Duodenal mucosa (tissue), 2 donors: ENCODE results near the gene STKLD1.
A peak's percentile ranks its signal among the peaks of the same experiment; 100 is the strongest.
"Not testable (repeated sequence)": the region's sequence is repeated elsewhere in the genome, so short reads cannot be mapped to it uniquely, and the experiment has no call there.

Experiments used
- H3K27ac ChIP-seq: one replicate; pipeline ENCODE4 v1.7.0; 2013; ENCODE audit warnings: low read depth, low read length
- H3K27me3 ChIP-seq, 2 donors: one replicate each; pipeline ENCODE4 v1.7.0; 2013; ENCODE audit warnings: low read length in 2 of 2, control low read depth in 1 of 2; ENCODE audit not compliant: insufficient read depth in 2 of 2, control insufficient read depth in 1 of 2
- H3K36me3 ChIP-seq, 2 donors: one replicate each; pipeline ENCODE4 v1.7.0; 2013; ENCODE audit warnings: low read length in 2 of 2, control low read depth in 1 of 2; ENCODE audit not compliant: insufficient read depth in 2 of 2, control insufficient read depth in 1 of 2
- H3K4me1 ChIP-seq, 2 donors: one replicate each; pipeline ENCODE4 v1.7.0; 2013; ENCODE audit warnings: low read length in 2 of 2, control low read depth in 1 of 2; ENCODE audit not compliant: insufficient read depth in 2 of 2, control insufficient read depth in 1 of 2
- H3K4me3 ChIP-seq, 2 donors: one replicate each; pipeline ENCODE4 v1.7.0; 2013; ENCODE audit warnings: low read length in 2 of 2, low read depth in 1 of 2
- H3K9ac ChIP-seq, 2 donors: one replicate each; pipeline ENCODE4 v1.7.0; 2013; ENCODE audit warnings: low read length in 2 of 2, low read depth in 1 of 2
- H3K9me3 ChIP-seq, 2 donors: one replicate each; pipeline ENCODE4 v1.7.0; 2013; ENCODE audit warnings: low read length in 2 of 2, control low read depth in 1 of 2; ENCODE audit not compliant: control insufficient read depth in 1 of 2

The STKLD1 gene

DNA sequence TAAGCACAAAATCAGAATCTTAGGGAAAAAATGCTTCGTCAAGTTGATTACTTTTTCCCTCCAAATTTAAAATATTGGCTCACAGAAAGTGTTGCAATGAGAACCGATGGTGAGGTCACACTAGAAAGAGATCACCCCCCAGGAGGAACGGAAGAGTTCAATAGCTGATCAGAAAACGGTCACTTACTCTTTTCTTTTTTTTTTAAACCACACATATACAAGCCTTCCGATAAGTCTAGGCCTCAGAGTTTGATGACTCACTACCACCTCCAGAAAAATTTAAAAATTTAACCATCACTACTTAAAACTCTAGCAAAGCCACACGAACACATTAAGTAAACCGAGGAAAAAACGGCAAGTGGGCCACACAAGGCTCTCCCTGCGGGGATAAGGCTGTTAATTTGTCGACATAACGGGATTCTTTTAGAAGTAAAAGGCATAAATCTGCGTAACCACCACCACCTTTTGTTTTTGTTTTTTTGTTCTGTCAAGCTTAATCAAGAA lies 1.5 kb upstream of the STKLD1 start:
- peak overlapping the region; percentile 88 for H3K27ac ChIP-seq

DNA sequence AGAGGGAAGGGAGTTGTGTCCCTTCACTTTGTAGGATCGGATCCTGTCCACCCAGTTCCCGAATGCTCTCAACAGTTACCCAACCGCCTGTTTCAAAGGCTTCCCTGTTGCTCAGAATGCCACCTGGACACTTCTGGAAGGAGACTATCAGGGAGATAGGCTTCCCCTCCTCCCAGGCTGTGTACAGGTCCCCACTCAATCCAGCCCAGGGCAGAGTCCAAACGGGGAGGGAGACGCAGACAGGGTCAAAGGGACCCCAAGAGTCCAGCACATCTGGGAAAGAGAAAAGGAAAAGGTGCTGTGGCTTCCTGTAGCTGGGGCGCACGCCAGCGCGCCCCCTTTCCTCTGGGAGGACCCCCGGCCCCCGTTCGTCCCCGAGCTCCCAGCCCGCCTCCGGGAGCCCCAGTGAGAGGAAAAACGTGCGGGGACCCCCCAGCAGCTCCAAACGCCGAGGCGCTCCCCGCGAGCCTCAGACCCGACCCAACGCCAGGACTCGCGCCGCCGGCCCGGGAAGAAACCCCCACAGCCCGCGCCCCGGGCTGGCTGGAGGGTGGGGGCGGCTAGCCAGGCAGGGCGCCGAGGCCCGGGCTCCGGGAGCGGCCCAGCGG lies 946 bp upstream of the STKLD1 start:
- H3K4me3 ChIP-seq = peak overlapping the region; percentile 87 to 97
- H3K36me3 ChIP-seq = peaks cover 16 to 27% of the 10 kb centered on the region in 2 donors
- peaks cover 34 to 52% of the 10 kb centered on the region in 2 donors for H3K4me1 ChIP-seq
- peak overlapping the region; percentile 55 to 95 for H3K9ac ChIP-seq
- H3K27ac ChIP-seq = peak overlapping the region; percentile 88
- no peaks in the 10 kb centered on the region for H3K27me3 ChIP-seq
- H3K9me3 ChIP-seq = no peaks in the 10 kb centered on the region

More for the DNA sequence above, 1.5 kb upstream of the STKLD1 start:
- H3K36me3 ChIP-seq = peaks cover 21 to 33% of the 10 kb centered on the region in 2 donors
- no peaks in the 10 kb centered on the region for H3K27me3 ChIP-seq
- peak overlapping the region; percentile 55 to 95 for H3K9ac ChIP-seq
- peak overlapping the region; percentile 87 to 97 for H3K4me3 ChIP-seq
- peaks cover 40 to 58% of the 10 kb centered on the region in 2 donors for H3K4me1 ChIP-seq
- no peaks in the 10 kb centered on the region for H3K9me3 ChIP-seq

DNA sequence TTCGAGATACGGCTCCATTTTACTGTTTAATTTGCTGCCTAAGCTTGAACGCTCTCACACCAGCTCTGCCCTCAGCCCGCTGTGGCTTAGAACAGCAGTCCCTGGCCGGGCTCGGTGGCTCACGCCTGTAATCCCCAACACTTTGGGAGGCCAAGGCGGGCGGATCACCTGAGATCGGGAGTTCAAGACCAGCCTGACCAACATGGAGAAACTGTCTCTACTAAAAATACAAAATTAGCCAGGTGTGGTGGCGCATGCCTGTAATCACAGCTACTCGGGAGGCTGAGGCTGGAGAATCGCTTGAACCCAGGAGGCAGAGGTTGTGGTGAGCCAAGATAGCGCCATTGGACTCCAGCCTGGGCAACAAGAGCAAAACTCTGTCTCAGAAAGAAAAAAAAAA lies 1.1 kb downstream of the STKLD1 start:
- not testable (repeated sequence) for H3K9me3 ChIP-seq, H3K9ac ChIP-seq, H3K27me3 ChIP-seq, H3K4me3 ChIP-seq, H3K27ac ChIP-seq
- Histone ChIP-seq H3K4me1 (peaks cover 13 to 32% of the 10 kb centered on the region in 2 donors), H3K36me3 (peaks cover 6 to 12% of the 10 kb centered on the region in 2 donors)

DNA sequence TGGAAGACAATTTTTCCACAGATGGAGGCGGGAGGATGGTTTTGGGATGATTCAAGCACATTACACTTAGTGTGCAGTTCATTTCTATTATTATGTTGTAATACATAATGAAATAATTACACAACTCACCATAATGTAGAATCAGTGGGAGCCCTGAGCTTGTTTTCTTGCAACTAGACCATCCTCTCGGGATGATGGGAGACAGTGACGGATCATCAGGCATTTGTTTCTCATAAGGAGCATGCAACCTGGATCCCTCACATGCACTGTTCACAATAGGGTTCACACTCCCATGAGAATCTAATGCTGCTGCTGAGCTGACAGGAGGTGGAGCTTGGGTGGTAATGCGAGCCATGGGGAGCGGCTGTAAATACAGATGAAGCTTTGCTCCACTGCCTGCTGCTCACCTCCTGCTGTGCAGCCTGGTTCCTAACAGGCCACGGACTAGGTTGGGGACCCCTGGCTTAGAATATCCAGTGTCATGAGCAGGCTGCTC lies 1.6 kb downstream of the STKLD1 start:
- Histone ChIP-seq H3K9me3 (no peaks in the 10 kb centered on the region), H3K36me3 (peaks cover under 1 to 7% of the 10 kb centered on the region in 2 donors), H3K27me3 (no peaks in the 10 kb centered on the region), H3K27ac (no peak overlapping the region), H3K9ac (no peak overlapping the region), H3K4me1 (peaks cover 8 to 27% of the 10 kb centered on the region in 2 donors), H3K4me3 (no peak overlapping the region)

DNA sequence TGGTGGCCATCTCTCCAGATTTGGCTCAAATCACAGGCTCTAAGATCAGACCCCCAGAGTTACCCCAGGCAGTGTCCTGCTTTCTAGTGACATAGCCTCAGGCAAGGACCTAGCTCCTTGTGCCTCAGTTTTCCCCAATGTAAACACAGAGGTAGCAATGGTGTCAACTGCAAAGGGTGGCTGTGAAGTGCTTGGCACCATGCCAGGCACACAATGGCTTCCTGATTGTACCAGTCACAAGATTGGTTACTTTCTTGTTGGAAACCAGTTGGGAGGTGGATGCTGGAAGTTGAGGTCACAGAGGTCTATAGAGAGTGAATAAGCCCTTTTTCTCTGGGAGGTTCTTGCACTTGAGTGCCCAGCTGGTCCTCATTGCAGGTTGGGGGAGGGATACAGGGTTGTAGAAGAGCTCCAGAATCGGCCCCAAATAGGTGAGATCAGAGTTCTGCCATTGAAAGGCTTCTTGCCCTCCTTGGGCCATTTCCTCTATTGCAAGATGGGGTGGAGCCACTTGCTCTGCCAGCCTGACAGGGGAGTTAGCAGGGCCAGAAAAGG lies 2.3 kb downstream of the STKLD1 start:
- no peaks in the 10 kb centered on the region for H3K36me3 ChIP-seq
- no peaks in the 10 kb centered on the region for H3K9me3 ChIP-seq
- H3K9ac ChIP-seq = no peak overlapping the region
- no peak overlapping the region for H3K27ac ChIP-seq
- H3K4me3 ChIP-seq = no peak overlapping the region
- peaks cover 3 to 19% of the 10 kb centered on the region in 2 donors for H3K4me1 ChIP-seq
- no peaks in the 10 kb centered on the region for H3K27me3 ChIP-seq

DNA sequence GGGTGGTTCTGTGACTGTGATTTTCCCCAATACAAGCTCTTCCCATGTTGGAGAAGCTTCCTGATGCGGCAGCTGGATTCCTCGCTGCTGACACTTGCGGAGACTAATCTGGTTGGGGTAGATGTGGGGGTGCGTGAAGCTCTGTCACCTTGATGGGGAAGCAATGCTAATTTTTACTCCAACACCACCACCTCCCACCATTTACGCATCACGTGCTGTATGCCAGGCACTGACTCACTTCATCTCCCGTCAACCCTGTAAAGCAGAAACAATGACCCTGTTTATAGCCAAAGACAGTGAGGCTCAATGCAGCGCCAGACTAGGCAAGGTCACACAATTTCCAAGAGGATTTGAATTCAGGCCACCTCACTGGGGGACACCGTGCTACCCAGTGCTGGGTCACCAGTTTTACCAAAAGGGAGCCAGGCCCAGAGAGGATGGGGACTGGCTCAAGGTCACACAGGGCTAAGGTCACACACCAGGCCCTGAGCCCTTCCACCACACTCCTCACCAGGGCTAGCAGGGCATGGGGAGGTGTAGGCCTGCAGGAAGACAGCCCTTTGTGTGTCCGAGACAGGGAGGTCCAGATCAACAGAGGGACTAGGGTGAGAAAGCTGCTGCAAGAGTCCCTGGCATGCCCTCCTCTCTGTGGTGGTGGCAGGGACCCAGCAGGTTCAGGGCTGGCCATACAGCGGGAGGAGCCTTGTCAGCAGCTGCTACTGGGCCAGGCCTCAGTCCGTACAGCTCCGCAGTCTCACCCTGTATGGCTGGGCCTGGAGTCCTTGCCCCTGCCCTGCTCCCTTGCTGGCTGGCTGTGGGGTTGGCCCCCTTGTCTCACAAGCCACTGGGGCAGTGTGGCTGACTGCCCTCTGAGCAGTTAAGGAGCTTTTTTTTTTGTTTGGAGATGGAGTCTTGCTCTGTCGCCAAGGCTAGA lies 3.3 kb downstream of the STKLD1 start:
- Histone ChIP-seq H3K4me1 (peaks cover 0 to 11% of the 10 kb centered on the region in 2 donors), H3K9me3 (no peaks in the 10 kb centered on the region), H3K4me3 (no peak overlapping the region), H3K36me3 (no peaks in the 10 kb centered on the region), H3K27ac (no peak overlapping the region), H3K9ac (no peak overlapping the region), H3K27me3 (no peaks in the 10 kb centered on the region)

DNA sequence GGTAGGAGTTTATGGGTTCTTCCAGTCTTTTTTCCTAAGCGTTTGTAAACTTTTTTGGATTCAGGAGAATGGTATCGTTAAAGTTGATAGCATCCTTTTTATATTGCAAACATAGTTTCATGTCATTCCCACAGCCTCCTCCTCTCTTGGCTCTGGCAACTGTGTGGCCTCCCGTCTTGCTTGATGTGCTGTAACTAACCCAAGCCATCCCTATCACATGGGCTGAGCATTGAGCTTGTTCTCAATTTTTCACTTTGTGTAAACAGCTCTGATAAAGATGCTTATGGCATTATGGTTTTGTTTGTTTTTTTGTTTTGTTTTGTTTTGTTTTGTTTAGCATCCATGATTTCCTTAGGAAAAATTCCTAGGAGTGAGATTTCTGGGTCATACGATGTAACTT lies 4.6 kb downstream of the STKLD1 start:
- H3K9me3 ChIP-seq = no peaks in the 10 kb centered on the region
- peaks cover 0 to 5% of the 10 kb centered on the region in 2 donors for H3K4me1 ChIP-seq
- H3K9ac ChIP-seq = no peak overlapping the region
- no peaks in the 10 kb centered on the region for H3K27me3 ChIP-seq
- H3K4me3 ChIP-seq = no peak overlapping the region
- no peak overlapping the region for H3K27ac ChIP-seq
- H3K36me3 ChIP-seq = no peaks in the 10 kb centered on the region

DNA sequence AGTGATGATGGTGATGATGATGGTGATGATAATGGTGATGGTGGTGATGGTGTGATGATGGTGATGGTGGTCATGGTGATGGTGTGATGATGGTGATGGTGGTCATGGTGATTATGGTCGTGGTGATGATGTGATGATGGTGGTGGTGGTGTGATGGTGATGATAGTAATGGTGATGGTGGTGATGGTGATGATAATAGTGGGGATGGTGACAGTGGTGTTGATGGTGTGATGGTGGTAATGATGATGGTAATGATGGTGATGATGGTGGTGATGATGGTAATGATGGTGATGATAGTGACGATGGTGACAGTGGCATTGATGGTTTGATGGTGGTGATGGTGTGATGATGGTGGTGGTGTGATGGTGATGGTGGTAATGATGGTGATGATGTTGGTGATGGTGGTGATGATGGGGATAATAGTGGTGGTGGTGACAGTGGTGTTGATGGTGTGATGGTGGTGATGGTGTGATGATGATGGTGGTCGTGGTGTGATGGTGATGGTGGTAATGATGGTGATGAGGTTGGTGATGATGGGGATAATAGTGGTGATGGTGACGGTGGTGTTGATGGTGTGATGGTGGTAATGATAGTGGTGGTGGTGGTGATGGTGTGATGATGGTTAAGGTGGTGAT lies 6.5 kb downstream of the STKLD1 start:
- Histone ChIP-seq H3K27me3 (no peaks in the 10 kb centered on the region), H3K4me1 (no peaks in the 10 kb centered on the region), H3K4me3 (no peak overlapping the region), H3K9me3 (no peaks in the 10 kb centered on the region), H3K27ac (no peak overlapping the region), H3K9ac (no peak overlapping the region), H3K36me3 (no peaks in the 10 kb centered on the region)

DNA sequence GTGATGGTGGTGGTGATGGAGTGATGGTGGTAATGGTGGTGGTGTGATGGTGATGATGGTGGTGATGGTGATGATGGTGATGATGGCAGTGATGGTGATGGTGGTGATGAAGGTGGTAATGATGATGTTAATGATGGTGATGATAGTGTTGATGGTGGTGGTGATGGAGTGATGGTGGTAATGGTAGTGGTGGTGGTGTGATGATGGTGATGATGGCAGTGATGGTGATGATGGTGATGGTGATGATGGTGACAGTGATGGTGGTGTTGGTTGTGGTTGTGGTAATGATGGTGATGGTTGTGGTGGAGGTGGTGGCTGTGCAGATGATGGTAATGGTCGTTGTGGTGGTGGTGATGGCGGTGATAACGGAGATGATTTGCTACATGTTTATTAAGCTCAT lies 7.3 kb downstream of the STKLD1 start:
- H3K9me3 ChIP-seq = no peaks in the 10 kb centered on the region
- H3K27ac ChIP-seq = no peak overlapping the region
- no peaks in the 10 kb centered on the region for H3K27me3 ChIP-seq
- H3K9ac ChIP-seq = peak overlapping the region in 1 of 2 donors; percentile 13
- H3K36me3 ChIP-seq = no peaks in the 10 kb centered on the region
- no peaks in the 10 kb centered on the region for H3K4me1 ChIP-seq
- H3K4me3 ChIP-seq = no peak overlapping the region
